GM18858 (cell line): ENCODE measurements around the gene SH3YL1.
A peak's percentile ranks its signal among the peaks of the same experiment; 100 is the strongest.

Source experiments
- ATAC-seq: cut with Tn5 transposase; IDR thresholded peaks from one replicate; pipeline ENCODE4 v1.9.1; 2021; ENCODE audit not compliant: unreplicated experiment

The SH3YL1 gene

GRCh38 chr2:282371-283263, 18.8 kb upstream of the SH3YL1 start:
- no peak for ATAC-seq

GRCh38 chr2:281381-281780, 17.5 kb upstream of the SH3YL1 start:
- ATAC-seq = no peak

DNA sequence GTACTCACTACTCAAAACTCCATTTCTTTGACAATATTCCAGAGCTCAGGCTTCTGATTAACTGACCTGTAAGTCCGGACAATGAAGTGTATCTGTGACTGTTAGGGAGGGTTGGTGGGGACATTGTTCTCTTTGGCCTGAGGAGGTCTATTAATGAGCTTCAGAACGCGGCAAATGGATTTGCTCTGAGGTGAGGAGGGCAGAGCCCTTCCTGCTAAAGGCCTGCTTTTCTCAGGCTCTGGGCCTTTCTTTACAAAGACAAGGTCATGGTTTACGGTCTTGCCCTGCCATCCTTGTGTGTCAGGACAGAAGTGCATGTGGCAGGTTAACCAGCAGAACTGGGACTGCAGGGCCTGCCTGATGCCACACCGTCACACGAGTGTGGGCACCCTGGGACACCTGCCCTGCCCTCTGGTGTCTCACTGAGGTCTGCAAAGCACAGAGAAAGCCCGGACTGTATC, 16.8 kb upstream of the SH3YL1 start:
- ATAC-seq = no peak

DNA sequence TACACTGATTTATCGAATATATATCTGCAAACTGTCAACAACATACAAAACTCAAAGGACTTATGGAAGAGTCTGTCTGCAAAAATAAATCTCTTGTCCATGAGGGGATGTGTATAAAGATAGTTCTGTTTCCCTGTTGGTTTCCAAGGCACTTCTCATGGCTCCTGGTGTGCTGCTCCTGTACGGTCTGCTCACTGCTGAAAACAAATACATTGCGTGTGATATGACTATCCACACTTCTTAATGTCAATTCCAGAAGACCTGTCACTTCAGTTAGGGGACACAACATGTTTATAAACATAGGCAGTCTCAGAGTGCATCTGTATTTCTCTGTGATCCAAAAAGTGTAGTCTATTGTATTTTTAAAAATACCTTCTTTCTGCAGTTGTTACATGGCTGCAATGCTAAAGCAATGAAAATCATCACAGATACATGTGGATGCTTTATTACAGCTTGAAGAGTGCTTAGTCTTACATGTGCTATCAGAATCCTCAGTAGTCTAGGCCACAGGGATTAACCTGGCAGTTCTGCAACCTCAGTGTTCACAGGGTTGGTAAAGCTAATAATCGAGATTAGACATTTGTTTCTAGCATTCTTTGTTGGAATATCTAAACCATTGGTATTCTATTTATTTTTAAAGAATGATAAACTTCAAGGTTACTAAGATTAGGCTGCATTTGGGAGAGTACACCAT, 16.3 kb upstream of the SH3YL1 start:
- no peak for ATAC-seq

DNA sequence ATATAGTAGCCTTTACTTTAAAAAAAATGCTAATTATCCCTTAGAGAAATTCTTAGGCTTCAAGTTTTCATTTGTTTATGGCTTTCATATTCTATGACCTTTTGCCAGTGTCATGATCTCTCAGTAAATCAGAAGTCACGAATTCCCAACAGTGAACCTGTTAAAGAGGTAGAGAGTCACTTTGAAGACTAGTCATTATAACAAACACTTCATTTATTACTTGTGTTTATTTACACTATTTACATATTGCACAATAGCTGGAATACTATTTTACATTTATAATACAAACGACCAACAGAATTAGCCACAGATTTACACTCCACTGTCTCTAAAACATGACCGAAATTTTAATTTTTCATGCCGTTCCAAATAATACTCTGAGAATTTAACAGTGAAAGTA, 15.5 kb upstream of the SH3YL1 start:
- no peak for ATAC-seq

- ATAC-seq = no peak
Measured at GRCh38 chr2:278927-279320, 15.1 kb upstream of the SH3YL1 start.

GRCh38 chr2:278312-278926, 14.6 kb upstream of the SH3YL1 start:
- no peak for ATAC-seq

DNA sequence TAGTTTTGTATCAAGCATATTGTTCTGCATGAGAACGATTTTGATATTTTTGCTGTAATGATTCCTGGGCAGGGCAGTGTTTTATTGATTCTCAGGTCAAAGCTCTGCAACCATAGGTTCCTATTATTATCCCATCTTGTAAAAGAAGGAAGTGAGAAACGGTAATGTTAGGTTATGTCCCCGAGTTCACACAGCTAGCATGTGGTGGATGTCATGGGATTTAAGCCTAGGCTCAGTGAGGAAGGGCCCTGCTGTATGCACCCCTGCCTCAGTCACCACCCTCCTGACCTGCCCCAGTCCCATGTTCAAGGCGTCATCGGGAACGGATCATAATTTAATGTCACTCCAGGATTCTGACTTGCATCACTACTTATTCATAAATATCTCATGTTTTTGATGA, 11.6 kb upstream of the SH3YL1 start:
- ATAC-seq = peak; percentile 96

DNA sequence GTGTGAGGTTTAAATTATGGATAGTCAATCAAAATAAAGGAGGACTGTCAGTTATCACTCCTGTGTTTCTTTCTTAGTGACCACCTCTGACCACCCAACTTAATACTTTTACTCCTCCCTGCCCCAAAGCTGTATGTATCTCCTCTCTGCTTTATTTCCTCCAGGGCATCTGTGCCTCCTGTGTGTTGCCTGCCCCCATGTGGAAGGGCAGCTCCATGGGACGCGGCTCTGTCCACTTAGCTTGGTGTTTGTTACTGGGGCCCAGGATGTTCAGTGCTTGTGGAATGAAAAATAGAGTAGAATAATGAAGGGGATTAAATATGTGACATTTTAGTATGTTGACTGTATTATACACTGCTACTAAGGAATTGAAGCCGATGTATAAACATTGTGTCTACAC, 10.7 kb upstream of the SH3YL1 start:
- ATAC-seq = no peak

- ATAC-seq = no peak
Measured at GRCh38 chr2:273333-273732, 9.5 kb upstream of the SH3YL1 start.

- ATAC-seq = no peak
Measured at GRCh38 chr2:271917-272316, 8.1 kb upstream of the SH3YL1 start.

DNA sequence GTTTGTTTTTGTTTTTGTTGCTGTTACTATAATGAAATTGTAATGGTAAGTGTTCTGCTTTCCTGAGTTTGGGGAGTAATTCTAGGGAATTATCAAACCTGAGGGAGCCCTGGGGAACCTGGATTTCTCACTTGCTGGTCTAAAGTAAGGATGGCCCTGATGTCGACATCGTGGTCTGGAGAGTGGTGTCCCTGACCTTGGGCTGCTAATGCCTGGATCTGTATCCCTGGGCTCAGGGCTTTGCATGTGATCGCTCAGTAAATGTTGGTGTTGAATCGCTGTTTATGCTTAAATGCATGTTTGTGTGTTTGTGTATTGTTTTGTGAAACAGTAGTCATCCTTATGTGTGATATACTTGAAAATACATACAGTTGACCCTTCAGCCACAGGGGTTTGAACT, 7.0 kb upstream of the SH3YL1 start:
- no peak for ATAC-seq

- no peak for ATAC-seq
Measured at GRCh38 chr2:269356-270030, 5.7 kb upstream of the SH3YL1 start.

DNA sequence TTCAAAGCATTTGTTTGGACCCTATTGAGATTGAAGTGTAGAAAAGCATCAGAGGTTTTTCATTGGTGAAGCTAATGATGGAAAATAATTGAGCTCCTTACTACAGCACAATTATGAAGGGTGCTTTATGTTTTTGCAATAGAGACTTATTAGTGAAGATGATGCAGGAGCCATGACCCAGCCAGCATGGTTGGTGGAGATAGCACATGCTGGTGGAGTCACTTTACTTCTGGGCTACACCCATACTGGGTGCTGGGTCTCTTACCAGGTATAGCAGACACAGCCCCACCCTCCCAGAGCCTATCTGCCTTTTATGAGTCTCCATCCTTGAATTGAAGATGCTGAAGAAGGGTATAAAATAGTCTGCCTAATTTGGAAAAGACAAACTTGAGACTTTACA, 4.5 kb upstream of the SH3YL1 start:
- ATAC-seq = no peak

DNA sequence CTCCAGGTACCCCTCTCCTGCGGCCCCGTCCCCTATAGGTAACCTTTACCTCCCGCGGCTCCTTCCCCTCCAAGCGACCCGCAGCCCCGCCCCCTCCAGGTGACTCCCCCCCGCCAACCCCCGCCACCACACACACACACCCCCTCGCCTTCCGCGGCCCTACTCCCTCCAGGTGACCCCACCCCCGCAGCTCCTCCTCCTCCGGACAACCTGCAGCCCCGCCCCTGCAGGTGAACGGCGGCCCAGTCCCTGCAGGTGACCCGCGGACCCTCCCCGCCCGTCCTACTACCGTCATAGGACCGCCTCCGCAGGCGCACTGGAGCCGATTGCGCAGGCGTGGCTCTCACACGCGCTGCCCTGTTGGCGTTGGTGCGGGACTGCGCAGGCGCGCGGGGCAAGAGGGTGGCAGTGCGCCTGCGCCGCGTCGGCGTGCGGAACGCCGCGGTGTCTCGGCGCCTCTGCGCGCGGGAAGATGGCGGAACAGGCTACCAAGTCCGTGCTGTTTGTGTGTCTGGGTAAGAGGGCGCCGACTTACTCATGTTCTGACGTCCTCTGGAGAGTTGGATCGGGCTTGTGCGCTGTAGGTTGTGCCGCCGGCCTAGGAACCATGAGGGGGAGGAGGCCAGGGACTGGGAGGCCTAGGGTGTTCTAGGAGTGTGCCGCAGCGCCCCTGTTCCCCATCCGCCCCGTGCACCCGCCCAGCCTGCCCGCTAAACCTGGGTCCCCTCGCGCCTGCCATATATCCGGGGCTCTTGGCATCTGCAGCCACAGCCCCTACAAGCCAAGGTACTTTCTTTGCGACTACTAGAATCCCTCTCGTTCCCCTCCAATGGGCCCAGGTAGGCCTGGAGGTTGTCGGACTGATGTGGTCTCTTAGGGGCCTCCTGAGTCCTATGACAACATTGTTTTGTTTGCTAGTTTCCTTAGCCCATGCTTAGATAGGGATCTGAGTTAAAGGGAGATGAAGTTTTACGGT, 949 bp upstream of the SH3YL1 start, which contains the start of gene ACP1:
Gene ACP1, plus strand, starts transcription at position 455 of the 976 bp plus-strand sequence. Its CDS starts 18 bp downstream, at position 473.
- ATAC-seq = peak; percentile 89

DNA sequence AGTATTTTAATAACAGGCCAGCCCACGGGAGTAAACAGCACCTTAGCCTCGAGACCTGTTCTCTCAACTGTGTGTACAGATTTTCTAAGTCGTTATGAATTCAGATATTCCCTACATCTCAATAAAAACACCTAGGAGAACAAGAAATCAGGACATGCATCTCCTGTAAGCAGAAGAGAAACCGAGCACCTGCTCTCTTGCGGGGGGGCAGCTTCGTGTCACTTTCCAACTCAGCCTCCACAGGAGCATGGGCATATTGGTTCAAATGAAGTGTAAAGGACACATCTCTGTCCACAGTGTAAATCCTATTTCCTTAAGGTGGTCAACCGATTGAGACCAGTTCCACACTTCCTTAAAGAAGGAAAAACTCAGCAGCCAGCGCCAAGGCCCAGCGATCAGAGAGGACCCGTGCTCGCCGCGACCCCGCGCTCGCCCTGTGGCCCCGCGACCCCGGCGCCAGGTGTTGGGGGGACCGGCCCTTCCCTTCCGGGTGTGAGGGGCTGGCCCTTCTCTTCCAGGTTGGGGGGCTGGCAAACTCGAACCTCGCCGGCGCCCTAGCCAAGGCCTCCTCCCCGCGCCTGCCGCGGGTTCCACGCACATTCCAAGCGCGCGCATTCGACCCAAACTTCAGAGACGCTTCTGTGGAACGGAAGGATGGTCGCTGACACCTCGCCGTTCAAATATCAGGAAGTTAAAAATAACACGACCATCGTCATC, 652 bp downstream of the SH3YL1 start:
- ATAC-seq = no peak

DNA sequence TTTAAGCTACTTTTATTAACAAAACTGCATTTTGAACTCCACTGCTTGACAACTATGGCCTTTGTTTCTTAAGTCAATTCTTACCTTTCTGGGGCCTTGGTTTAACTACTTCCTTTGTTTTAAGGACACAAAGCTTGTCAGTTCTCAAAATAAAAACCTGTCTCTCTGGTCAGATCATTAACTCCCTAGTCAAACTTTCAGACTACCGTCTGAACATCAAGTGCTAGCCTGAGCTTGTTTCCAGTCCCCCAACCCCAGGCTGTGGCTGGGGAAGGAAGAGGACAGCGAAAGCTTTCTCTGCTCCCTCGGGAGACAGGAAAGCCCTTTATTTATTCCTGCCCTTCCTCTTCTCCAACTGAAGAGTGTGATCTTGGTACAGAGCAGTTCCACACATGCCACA, 1.7 kb downstream of the SH3YL1 start:
- ATAC-seq = no peak

GRCh38 chr2:260507-261161, 3.2 kb downstream of the SH3YL1 start:
- no peak for ATAC-seq

DNA sequence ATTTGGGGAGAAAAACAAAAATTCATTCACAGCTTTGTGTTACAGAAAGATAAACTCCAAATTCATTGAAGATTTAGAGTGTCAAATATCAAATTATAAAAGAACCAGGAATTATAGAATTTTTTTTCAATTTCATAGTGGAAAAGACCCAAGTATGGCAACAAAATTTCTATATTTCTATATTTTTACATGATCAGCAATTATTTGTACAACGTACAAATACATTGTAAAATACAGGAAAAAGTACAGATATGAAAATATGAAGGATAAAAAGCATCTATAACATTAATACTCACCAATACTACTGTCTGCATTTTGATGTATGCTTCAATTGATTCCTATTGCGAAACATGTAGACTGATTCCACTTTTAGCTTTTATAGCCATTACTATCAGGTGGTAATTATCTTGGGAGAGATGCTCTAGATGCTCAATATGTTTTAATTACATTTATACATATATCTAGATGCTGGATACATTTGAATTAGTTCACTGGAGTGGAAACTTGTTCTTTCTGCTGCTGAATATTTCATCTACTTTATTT, 4.0 kb downstream of the SH3YL1 start:
- ATAC-seq = no peak
